Stimulated activated CD4-positive, alpha-beta T cell treated with anti-CD3 and anti-CD28 coated beads, Interleukin-4, amount 100 ng/mL, for 4 hours (primary cell): Measurements from ENCODE around the gene SLC23A2.
"Not testable (repeated sequence)": the region's sequence is repeated elsewhere in the genome, so short reads cannot be mapped to it uniquely, and the experiment has no call there.

Source experiments
- DNase-seq, 2 experiments: peaks; one replicate each; pipeline ENCODE4 v3.0.0-alpha.2; 2020

SLC23A2 gene

DNA sequence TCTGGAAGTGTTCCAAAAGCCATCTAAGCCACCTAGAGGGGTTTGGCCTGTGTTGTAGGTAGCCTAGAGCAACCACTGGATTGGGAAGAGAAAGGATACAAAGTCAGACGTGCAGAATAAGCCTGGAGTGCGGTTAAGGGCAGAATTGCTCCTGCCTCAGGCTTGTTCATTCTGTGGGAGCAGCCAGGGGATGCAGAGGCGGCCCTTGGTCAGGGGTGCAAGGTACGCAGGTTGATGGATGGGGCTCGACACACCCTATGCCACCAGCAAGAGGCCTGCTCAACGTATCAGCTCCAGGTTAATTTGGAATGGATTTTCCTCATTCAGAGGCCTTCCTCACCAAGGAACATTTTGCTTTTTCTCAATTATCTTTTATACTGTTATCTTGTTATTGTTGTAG, 129.8 kb downstream of the SLC23A2 start:
- DNase-seq = no peak

DNA sequence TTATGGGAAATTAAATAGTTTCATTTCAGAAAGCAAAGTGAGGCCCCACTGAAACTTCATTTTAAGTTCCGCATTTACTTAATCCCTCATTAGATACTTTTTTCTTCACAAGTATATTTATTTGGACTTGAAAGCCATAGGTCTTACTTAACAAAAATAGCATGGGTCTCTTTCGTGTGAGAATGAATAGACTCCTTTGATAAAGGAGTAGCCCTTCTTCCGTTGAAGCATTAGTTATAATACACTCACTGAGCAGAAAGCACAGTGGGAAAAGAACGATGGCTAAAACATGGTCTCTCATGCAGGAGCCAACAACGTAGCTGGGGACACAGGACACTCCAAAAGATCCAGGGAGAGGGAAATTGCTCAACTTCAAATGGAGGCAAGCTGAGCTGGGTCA, 130.4 kb downstream of the SLC23A2 start:
- DNase-seq = no peak

DNA sequence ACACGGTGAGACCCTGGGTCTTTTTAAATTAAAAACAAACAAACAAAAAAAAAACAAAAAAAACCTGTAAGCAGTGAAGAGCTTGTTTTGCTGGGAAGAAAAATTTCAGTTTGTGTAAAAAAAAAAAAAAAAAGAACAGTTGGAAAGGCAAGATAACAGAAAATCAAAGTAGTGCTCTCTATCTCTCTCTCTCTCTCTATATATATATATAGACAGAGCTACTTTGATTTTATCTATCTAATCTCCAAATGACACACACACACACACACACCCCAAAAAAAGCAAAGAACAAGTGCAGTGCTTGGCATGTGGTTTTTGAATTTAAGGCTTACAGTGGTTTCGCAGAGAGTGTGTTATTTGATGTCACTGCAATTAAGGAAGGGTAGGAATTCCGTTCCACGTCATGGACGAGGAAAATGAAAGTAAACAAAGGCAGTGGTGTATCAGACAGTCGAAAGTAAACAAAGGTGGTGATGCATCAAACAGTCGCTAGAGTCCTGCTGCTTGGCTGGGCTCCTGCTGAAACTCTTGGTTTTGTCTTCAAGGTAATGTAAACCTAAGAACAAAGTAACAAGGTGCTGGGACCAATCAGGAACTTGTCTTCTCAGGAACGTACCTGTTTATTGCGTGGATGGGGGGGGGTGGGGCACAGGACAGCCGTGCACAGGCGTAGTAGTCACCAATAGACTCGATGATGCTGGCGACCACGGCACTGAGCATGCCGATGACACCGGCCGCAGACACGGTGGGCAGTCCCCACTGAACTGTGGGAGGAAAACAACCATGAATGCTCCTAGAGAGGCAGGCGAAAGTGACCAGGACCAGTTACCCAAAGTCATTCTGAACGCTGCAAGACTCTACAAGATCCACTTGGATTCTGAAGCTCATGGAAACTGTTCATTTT, 131.8 kb downstream of the SLC23A2 start:
- DNase-seq = no peak

DNA sequence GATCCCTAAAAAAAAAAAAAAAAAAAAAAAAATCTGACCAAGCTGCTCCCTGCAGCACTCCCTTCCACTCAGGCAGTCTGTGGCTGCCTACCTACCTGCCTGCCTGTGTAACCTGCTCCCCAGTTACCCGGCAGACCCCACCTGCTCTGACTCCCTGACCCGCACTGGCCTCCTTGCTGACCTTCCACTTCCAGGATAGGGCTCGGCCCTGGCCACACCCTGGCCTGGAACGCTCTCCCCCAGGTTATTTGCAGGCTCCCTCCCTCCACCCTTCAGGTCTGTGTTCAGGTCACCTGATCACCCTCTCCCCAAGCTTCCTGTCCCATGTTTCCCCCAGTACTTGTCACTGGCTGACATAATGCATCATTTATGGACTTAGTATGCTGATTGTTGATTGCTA, 134.3 kb downstream of the SLC23A2 start:
- no peak for DNase-seq

DNA sequence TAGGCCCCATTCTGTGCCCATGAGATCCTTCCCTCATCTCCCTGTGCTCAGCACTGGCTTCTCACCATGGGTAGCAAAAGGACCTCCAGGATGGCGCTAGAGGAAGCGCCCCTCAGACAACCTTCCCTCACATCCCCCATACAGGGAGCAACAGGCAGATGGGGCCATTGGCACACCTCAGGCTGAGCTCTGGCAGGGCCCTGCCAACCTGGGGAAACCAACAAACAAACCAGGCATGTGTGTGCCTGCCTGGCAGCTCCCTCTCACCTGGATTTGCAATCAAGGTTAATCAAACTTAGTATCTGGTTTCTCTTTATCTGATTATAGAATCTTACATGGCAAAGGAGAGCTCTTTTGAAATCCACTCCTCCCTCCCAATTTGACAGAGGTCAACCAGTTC, 134.9 kb downstream of the SLC23A2 start:
- DNase-seq = no peak

DNA sequence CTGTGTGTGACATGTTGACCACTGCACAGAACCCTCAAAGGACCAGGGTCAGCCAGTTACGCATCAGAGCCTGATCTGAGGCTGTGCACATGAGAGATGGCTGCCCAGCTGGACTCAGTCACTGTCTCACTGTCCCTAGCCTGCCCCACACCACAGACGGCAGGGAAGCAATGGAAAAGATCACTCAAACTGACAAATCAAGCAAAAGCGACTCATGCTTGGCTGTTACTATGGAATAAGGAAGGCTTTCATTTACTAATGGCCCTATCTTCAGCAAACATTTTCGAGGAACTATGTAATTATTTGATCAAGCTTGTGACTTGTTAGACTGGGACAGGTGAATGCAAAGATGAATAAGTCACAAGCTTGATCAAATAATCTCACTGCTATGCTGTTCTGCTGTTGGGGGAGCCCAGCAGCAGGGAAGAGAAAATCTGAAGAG, 137.0 kb downstream of the SLC23A2 start:
- no peak for DNase-seq

DNA sequence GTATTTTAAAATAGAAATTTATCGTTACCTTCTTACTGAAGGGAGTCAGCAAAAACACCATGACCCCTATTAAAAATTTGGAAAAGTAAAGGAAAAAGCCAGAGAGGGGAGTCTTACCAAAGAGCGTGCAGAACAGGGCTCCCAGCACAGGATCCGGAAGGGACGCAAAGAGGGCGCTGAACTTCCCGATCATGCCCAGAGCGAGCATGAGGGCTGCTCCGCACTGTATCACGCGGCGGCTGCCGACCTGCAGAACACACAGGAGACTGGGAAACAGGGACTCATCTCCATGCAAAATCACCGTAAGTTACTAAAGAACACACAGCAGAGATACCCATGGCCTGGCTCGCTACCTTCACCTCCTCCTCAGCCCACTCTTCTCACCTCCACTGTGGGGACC, 138.6 kb downstream of the SLC23A2 start:
- no peak for DNase-seq

DNA sequence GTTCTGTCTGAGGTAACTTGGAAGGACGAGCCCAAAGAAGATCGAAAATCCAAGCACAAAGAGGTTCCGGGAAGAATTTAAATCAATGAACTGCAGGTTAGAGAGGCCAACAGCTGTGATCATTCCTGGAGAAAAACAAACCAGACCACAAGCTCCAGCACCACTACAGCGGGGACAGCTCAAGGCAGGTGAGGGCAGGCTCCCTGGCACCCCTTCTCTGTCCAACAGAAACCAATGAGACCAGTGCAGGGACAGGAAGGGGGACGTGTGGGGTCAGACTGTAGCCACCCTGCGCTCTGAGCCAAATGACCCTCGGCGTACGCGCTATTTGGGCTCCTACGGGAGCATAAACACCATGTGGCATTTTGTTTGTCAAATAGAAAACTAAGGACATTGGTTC, 139.3 kb downstream of the SLC23A2 start:
- no peak for DNase-seq

DNA sequence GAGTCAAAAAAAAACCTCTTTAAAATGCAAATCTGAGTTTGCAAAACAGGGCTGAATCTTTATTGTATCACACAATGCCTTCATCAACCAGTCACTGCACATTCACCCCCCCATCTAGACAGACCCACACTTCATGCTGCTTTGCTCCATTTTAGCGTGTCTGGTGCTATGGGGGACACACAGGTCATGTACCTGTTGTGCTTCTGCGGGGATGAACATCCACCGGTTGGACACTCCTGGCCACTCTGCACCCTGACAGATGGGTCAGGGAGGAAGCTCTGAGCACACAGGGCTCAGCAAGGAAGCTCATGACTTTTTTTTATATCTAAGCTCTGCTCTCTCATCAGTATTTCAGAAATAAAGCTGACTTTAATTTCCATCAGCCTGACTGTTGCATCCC, 143.3 kb downstream of the SLC23A2 start:
- no peak for DNase-seq

DNA sequence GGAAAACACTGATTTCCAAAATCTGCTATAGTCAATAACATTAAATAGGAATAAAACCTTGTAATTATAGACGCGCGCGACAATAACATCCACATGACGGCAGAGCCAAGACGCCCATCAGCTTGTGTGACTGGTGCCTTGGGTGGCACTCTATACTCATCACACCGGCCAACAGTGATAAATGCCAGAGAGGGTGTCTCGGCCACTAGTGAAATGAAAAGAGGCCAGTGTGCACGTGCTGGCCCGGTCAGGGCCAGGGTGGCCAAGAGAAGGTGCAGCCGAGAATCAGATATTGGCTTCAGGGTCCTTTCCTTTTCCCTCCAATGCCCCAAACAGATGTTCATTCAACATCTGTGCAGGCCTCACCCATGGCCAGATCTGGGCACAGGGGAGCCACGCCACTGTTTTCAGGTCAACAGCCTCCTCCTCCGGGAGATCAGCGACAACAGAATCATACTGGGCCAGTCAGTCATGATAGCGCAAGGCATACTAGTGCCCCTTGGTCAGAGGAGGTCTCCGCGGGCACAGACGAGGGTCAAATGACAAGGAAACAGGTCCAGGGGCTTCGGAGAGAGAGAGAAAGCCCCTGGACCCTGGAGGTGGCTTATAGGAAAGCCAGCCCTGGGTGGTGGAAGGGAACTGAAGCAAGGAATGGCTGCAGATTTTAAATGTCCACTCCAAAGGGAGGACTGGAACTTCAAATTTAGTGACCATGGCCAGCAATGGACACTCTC, 145.1 kb downstream of the SLC23A2 start:
- DNase-seq = no peak

DNA sequence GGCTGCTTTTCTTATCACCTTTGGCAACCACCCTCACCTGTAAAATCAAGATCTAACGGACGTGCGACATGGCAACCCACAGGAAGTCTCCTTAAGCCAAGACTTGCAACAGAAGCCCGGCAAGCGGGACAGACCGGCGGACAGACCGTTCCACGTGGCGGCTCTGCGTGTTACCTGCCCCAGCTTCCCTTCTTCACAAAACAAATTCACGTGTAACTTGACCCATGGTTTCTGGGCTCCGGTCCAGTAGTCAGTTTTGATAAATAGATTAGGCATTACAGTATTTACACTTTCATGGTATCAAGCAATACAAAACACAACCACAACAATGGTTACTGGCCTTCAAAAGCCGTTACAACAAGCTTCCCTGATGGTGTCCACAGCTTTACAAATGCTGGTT, 145.8 kb downstream of the SLC23A2 start:
- DNase-seq = no peak

DNA sequence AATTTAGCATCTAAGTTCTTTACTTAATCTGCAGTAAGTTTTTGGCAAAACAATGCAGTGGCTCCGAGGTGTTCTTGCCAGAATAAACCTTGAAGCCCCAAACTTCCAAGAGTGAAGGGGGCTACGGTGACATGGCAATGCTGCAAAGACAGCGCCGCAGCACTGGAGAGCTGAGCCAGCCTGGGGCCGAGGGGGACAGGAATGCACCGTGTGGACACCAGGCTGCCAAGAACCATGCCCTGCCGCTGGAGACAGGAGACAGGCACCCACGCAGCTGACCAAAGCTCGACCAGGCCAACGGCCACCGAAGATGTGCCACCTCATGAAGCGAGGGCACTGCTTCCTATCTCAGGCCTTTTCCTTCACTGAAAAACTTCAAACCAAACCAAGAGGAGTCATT, 146.2 kb downstream of the SLC23A2 start:
- DNase-seq = no peak

DNA sequence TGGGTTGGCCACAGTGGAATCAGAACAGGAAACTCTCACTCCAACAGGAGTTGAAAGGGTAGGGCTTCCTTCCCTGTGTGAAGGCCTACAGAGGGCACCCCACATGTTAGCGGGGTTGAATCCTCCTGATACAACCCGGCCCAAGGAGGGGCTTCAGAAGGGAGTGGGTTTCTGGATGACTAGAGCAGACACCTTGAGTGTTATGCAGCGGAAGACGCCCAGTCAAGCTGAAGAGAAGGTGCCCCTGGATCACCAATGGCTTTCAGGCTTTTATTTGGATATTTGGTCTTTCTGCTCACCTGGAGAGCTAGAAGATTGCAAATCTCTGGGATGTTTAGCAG, 146.8 kb downstream of the SLC23A2 start:
- DNase-seq = no peak

DNA sequence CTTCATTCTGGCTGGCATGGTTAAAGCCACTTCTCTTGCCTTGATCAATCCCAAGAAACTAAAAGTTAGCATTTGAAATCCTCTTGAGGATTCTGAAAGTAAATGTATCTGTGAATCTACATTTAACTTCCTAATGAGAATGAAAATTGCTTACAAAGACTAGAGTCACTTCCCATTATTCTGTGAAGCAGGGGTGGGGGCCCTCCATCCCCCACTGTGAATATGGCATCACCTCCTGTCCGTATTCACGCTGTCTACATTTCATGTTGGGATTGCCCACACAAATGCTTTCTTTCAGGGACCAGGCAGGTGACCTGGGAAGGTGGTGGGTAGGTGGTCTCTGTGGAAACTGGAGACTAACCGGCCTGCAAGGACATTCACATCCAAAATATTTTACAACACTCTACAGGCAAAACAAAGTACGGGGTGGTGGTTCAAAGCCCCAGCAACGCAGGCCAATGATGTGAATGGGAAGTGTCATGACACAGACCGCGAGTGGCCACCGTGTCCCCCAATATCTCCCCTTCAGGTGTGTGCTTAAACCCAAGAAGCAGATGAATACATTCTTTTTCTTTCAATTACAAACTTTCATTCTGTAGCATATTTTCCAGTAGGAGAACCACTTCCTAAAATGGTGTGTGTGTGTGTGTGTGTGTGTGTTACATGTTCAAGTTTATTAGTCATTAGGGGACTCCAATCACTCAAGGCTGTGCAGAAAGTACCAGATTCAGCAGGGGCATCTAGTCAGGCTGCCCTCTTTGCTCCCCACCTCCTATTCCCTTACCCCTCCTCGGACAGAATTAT, 147.4 kb downstream of the SLC23A2 start:
- no peak for DNase-seq

DNA sequence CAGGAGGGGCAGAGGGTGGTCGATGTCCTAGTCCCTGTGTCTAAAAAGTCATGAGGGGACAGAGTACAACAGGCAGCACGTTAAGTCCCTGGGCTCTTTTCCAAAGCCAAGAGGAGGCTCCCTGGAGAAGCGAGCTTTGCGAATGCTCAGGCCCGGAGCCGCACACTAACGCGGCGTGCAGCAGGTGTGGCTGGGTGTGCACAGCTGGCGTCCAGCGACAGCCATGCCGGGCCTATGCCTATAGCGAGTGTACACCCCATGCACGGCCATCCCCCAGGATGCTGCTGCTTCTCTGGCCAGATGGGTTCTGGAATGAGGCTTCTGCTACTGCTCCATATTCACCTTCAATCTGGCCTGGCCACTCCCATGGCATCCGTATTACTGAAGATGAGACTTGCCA, 148.3 kb downstream of the SLC23A2 start:
- DNase-seq = no peak

DNA sequence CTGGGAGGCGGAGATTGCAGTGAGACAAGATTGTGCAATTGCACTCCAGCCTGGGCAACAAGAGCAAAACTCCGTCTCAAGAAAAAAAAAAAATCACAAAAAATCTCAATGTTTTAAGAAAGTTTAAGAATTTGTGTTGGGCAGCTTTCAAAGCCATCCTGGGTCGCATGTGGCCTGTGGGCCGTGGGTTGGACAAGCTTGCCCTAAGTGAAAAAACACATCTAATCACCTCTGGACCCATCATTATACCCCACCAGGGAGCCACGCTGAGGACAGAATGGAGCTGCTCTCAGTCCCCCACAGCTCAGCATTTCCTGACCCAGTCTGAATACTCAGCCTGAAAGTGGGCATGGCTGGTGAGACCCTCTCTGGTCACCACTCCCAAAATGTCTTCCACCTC, 150.3 kb downstream of the SLC23A2 start:
- no peak for DNase-seq

DNA sequence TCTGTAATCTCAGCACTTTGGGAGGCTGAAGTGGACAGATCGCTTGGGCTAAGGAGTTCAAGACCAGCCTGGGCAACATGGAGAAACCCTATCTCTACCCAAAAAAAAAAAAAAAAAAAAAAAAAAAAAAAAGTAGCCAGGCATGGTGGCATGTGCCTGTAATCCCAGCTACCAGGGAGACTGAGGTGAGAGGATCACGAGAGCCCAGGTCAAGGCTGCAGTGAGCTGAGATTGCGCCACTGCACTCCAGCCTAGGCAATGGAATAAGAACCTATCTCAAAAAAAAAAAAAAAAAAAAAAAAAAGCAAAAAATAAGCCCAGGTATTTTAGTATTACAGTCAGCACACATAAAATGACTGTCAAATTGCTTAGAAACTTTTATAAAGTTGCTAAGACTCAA, 152.5 kb downstream of the SLC23A2 start:
- not testable (repeated sequence) for DNase-seq

DNA sequence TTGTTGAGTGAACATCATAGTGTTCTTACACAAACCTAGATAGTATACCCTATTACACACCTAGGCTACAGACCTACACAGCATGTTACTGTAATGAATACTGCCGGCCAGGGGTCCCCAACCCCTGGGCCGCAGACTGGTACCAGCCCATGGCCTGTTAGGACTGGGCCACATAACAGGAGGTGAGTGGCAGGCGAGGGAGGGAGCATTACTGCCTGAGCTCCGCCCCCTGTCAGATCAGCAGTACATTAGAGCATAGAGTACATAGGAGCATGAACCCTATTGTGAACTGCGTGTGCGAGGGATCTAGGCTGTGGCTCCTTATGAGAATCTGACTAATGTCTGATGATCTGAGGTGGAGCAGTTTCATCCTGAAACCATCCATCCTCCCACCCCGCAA, 153.3 kb downstream of the SLC23A2 start:
- DNase-seq = no peak

DNA sequence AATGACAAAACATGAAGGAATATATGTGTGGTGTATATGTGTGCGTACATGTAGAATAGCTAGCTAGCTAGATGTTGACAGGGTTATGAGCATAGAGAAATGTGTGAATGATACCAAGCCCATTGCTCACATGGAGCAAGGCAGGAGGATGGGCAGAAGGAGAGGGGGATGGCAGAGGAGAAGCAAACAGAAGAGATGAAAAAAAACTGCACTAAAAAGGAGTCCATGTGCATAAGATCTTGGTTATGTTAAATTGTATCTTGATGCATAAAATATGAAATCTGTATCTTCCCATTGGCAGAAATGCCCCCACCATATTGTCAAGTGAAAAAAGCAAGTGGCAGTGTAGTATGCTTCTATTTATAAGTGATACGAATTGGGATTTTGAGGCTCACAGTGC, 154.5 kb downstream of the SLC23A2 start:
- no peak for DNase-seq

DNA sequence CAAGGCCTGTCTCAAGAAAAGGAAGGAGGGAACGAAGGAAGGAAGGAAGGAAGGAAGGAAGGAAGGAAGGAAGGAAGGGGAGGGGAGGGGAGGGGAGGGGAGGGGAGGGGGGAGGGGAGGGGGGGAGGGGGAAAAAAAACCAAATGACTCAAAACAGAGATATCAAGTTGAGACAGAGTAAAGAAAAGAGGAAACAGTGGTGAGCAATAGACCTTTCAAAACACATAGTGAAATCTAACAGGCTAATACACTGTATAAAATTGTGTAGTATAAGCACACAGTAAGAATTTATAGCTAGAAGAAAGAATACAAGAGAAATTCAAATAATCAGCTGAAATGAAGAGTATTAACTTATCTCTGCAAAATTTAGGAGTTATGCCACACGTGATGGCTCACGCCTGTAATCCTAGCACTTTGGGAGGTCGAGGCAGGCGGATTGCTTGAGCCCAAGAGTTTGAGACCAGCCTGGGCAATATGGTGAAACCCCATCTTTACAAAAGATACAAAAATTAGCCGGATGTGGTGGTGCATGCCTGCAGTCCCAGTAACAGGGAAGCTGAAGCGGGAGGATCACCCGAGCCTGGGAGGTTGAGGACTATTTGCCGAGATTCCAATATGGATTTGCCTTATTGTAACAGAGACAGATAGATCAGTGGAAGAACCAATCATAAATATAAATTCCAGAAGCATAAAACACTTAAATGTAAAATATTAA, 156.4 kb downstream of the SLC23A2 start:
- no peak for DNase-seq

DNA sequence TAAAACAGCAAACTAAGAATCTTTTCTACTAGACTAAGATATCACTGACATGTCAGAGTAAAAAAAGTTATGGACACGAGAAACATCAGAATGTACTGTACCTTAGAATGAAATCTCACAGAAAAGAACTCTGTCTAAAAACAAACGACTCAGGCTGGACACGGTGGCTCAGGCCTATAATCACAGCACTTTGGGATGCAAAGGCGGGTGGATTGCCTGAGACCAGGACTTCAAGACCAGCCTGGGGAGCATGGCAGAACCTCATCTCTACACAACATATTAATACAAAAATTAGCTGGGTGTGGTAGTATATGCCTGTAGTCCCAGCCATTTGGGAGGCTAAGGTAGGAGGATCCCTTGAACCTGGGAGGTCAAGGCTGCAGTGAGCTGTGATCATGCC, 157.0 kb downstream of the SLC23A2 start:
- DNase-seq = no peak

DNA sequence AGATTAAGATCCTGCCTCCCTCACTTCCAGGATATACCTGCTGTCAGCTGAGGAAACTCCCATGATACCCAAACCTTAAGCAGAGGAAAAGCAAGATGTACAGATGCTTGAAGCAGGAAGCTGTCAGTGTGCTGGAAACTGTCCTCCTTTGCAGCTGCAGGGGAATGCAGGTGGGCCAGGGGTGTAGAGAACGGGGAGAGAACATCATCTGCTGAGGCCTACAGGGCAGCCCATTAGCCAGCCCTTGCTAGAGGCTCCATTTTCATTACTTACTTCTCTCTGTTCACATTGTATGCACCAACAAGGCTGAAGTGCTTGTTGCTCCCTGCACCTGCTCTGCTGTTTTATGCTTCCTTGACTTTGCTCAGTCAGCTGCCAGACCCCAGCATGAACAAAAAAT, 160.5 kb downstream of the SLC23A2 start:
- DNase-seq = no peak

DNA sequence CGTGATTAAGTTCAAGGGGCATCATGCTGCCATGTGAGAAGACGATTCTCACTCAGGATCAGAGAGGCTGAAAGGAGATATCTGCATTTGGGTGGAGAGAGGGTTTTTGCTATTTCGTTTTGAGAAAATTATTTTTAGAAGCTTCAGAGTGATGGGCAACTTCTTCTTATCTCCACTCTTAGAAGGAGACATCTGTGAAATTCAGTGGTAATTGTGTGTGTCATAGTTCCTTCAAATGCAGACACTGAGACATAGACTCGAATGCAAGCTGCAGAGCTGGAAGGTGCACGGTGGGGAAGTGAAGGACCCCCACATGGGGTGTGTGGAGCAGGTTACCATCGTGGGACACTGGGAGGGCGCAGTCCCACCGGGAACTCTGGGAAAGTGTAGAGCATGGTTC, 162.8 kb downstream of the SLC23A2 start:
- no peak for DNase-seq
